RWPE2 (cell line): ENCODE results near the gene HORMAD2.

Experiments
- ATAC-seq: fragments of 200-7000 bp; cut with Tn5 transposase; 3 replicates; pipeline ENCODE4 v1.9.1; 2021; ENCODE audit warnings: low read depth
- DNase-seq: peaks from one replicate; pipeline ENCODE4 v3.0.0-alpha.2; 2020; ENCODE audit warnings: low spot score
- H3K27ac ChIP-seq: fragments of 450-650 bp; 2 replicates; pipeline ENCODE4 v1.5.1; 2017; ENCODE audit warnings: mild to moderate bottlenecking; ENCODE audit not compliant: poor library complexity, severe bottlenecking
- H3K27me3 ChIP-seq: fragments of 250-450 bp; sonication (Bioruptor Pico); 2 replicates; pipeline ENCODE4 v1.5.1; 2021; ENCODE audit warnings: mild to moderate bottlenecking, moderate library complexity; ENCODE audit not compliant: insufficient read depth, poor library complexity, severe bottlenecking
- H3K36me3 ChIP-seq: fragments of 250-450 bp; sonication (Bioruptor Pico); 2 replicates; pipeline ENCODE4 v1.5.1; 2020; ENCODE audit warnings: low read depth, mild to moderate bottlenecking, moderate library complexity
- H3K4me1 ChIP-seq: fragments of 250-450 bp; sonication (Bioruptor Pico); 2 replicates; pipeline ENCODE4 v1.5.1; 2021; ENCODE audit warnings: mild to moderate bottlenecking, moderate library complexity; ENCODE audit not compliant: insufficient read depth, poor library complexity, severe bottlenecking
- H3K4me3 ChIP-seq: fragments of 250-450 bp; sonication (Bioruptor Pico); 2 replicates; pipeline ENCODE4 v1.5.1; 2021; ENCODE audit warnings: mild to moderate bottlenecking, moderate library complexity; ENCODE audit not compliant: severe bottlenecking
- H3K9me3 ChIP-seq: fragments of 250-450 bp; sonication (Bioruptor Pico); 2 replicates; pipeline ENCODE4 v1.5.1; 2021; ENCODE audit warnings: mild to moderate bottlenecking, moderate library complexity; ENCODE audit not compliant: severe bottlenecking
- CTCF ChIP-seq: fragments of 450-650 bp; IDR thresholded peaks from one replicate; pipeline ENCODE4 v1.5.1; 2017; ENCODE audit warnings: mild to moderate bottlenecking, moderate library complexity; ENCODE audit not compliant: poor library complexity, severe bottlenecking

Gene HORMAD2

GRCh38 chr22:30033901-30034300, 46.4 kb upstream of the HORMAD2 start:
- DNase-seq (no peak), ATAC-seq (no peak)
- Histone ChIP-seq H3K4me3 (no peak overlapping the region), H3K4me1 (peaks cover 8% of the 10 kb centered on the region), H3K9me3 (no peaks in the 10 kb centered on the region), H3K36me3 (no peaks in the 10 kb centered on the region), H3K27ac (no peak overlapping the region), H3K27me3 (no peaks in the 10 kb centered on the region)
- no peak for TF ChIP-seq CTCF

- DNase-seq (no peak), ATAC-seq (no peak)
- peaks cover 8% of the 10 kb centered on the region for H3K4me1 ChIP-seq
- H3K27ac ChIP-seq, result no peak overlapping the region
- TF ChIP-seq CTCF, result no peak
- no peaks in the 10 kb centered on the region for H3K36me3 ChIP-seq
- no peak overlapping the region for H3K4me3 ChIP-seq
- no peaks in the 10 kb centered on the region for H3K9me3 ChIP-seq
- no peaks in the 10 kb centered on the region for H3K27me3 ChIP-seq
These were observed 43.6 kb upstream of the HORMAD2 start for GRCh38 chr22:30036656-30037055.

GRCh38 chr22:30038219-30038618, 42.0 kb upstream of the HORMAD2 start:
- TF ChIP-seq CTCF, result no peak
- Histone ChIP-seq H3K4me1 (peaks cover 8% of the 10 kb centered on the region), H3K27ac (no peak overlapping the region), H3K36me3 (no peaks in the 10 kb centered on the region), H3K9me3 (no peaks in the 10 kb centered on the region), H3K4me3 (no peak overlapping the region), H3K27me3 (no peaks in the 10 kb centered on the region)
- DNase-seq (no peak), ATAC-seq (no peak)

- Histone ChIP-seq H3K4me1 (peaks cover 16% of the 10 kb centered on the region), H3K9me3 (no peaks in the 10 kb centered on the region), H3K27me3 (no peaks in the 10 kb centered on the region), H3K36me3 (no peaks in the 10 kb centered on the region), H3K4me3 (no peak overlapping the region), H3K27ac (no peak overlapping the region)
- DNase-seq, result no peak
- no peak for ATAC-seq
- no peak for TF ChIP-seq CTCF
These were observed 39.6 kb upstream of the HORMAD2 start for GRCh38 chr22:30040499-30041260.

- no peak for DNase-seq
- TF ChIP-seq CTCF, result no peak
- no peak for ATAC-seq
- Histone ChIP-seq H3K4me1 (peaks cover 16% of the 10 kb centered on the region), H3K4me3 (no peak overlapping the region), H3K36me3 (no peaks in the 10 kb centered on the region), H3K9me3 (no peaks in the 10 kb centered on the region), H3K27ac (no peak overlapping the region), H3K27me3 (no peaks in the 10 kb centered on the region)
These were observed 38.8 kb upstream of the HORMAD2 start for GRCh38 chr22:30041475-30041874.
